K562 (cell line): ENCODE results near the gene CTSL. TPM values are rescaled to one million over a fixed set of nuclear protein-coding genes. Genes with fewer than 3 reads are reported as not detected.

Experiments used
- CHAMP1 ChIP-seq: fragments of 450-650 bp; IDR thresholded peaks from 2 replicates; pipeline ENCODE4 v1.6.1; 2016; ENCODE audit warnings: mild to moderate bottlenecking
- CHD1 ChIP-seq: fragments of 200-600 bp; sonication (generic); IDR thresholded peaks from one replicate; pipeline ENCODE4 v1.6.1; 2012; ENCODE audit warnings: mild to moderate bottlenecking, moderate library complexity, low read length, inconsistent platforms
- CREB1 ChIP-seq, 2 experiments: sonication (generic) in 1 of 2; formaldehyde crosslinking in 1 of 2; IDR thresholded peaks; 2 replicates each; pipeline versions ENCODE4 v1.6.1 to v1.8.0; 2012 to 2022; ENCODE audit warnings: inconsistent platforms in 1 of 2, mild to moderate bottlenecking in 1 of 2, missing genetic modification reagents in 1 of 2, moderate library complexity in 1 of 2
- CREB3 ChIP-seq: fragments of 450-650 bp; conservative IDR thresholded peaks from 2 replicates; pipeline ENCODE4 v1.6.1; 2016; ENCODE audit warnings: missing genetic modification characterization, low read depth, mild to moderate bottlenecking, missing compliant biosample characterization, moderate library complexity
- CTBP1 ChIP-seq: fragments of 450-650 bp; IDR thresholded peaks from 2 replicates; pipeline ENCODE4 v1.6.1; 2016; ENCODE audit warnings: borderline replicate concordance
- E2F6 ChIP-seq, 2 experiments: IDR thresholded peaks; 2 replicates each; pipeline ENCODE4 v1.6.1; 2011; ENCODE audit warnings: borderline replicate concordance in 1 of 2, control low read depth in 1 of 2, low read depth in 1 of 2, low read length in 1 of 2, mild to moderate bottlenecking in 1 of 2, mixed read lengths in 1 of 2, moderate library complexity in 1 of 2; ENCODE audit not compliant: insufficient read depth in 1 of 2, insufficient read length in 1 of 2, poor library complexity in 1 of 2, severe bottlenecking in 1 of 2; ENCODE audit errors: extremely low read depth in 1 of 2
- E4F1 ChIP-seq: fragments of 250-450 bp; sonication (Bioruptor Pico); IDR thresholded peaks from 2 replicates; pipeline ENCODE4 v1.5.0; 2021; ENCODE audit warnings: mild to moderate bottlenecking, borderline replicate concordance
- HNRNPLL ChIP-seq: fragments of 200-400 bp; formaldehyde crosslinking; IDR thresholded peaks from 2 replicates; pipeline ENCODE4 v1.6.1; 2017; ENCODE audit warnings: low read length, low read depth, mild to moderate bottlenecking; ENCODE audit not compliant: poor library complexity, severe bottlenecking
- KLF16 ChIP-seq: IDR thresholded peaks from 2 replicates; pipeline ENCODE4 v1.6.1; 2016; ENCODE audit warnings: antibody characterized with exemption
- MEIS2 ChIP-seq: fragments of 450-650 bp; IDR thresholded peaks from 2 replicates; pipeline ENCODE4 v1.6.1; 2014; ENCODE audit warnings: mild to moderate bottlenecking; ENCODE audit not compliant: partially characterized antibody
- NCOA2 ChIP-seq, 2 experiments: fragments of 450-650 bp; IDR thresholded peaks; 2 replicates each; pipeline ENCODE4 v1.6.1; 2018; ENCODE audit warnings: mild to moderate bottlenecking in 2 of 2, moderate library complexity in 1 of 2; ENCODE audit not compliant: partially characterized antibody in 2 of 2
- NFIC ChIP-seq: fragments of 450-650 bp; IDR thresholded peaks from 2 replicates; pipeline ENCODE4 v1.6.1; 2017; ENCODE audit warnings: mild to moderate bottlenecking, inconsistent platforms
- RNF2 ChIP-seq: sonication (generic); IDR thresholded peaks from 2 replicates; pipeline ENCODE4 v1.6.1; 2016
- YY1 ChIP-seq, 3 experiments: IDR thresholded peaks; 2 replicates each; pipeline ENCODE4 v1.6.1; 2011; ENCODE audit warnings: low read length in 2 of 3, mild to moderate bottlenecking in 2 of 3, moderate library complexity in 2 of 3, borderline replicate concordance in 1 of 3, control low read depth in 1 of 3, low read depth in 1 of 3; ENCODE audit not compliant: insufficient read depth in 3 of 3, insufficient replicate concordance in 2 of 3, control insufficient read depth in 1 of 3, insufficient read length in 1 of 3; ENCODE audit errors: extremely low read depth in 1 of 3
- ZFPM2 ChIP-seq: fragments of 250-450 bp; sonication (Bioruptor Pico); IDR thresholded peaks from 2 replicates; pipeline ENCODE4 v1.5.1; 2022; ENCODE audit warnings: mild to moderate bottlenecking
- ZFX ChIP-seq: sonication (generic); formaldehyde crosslinking; IDR thresholded peaks from 2 replicates; pipeline ENCODE4 v1.8.0; 2022; ENCODE audit warnings: mild to moderate bottlenecking, missing genetic modification reagents, moderate library complexity
- ZNF76 ChIP-seq: fragments of 250-450 bp; sonication (Bioruptor Pico); IDR thresholded peaks from 2 replicates; pipeline ENCODE4 v1.4.0; 2020; ENCODE audit warnings: mild to moderate bottlenecking, moderate library complexity, borderline replicate concordance
- ZNF830 ChIP-seq: fragments of 250-450 bp; sonication (Bioruptor Pico); IDR thresholded peaks from 2 replicates; pipeline ENCODE4 v1.5.0; 2021; ENCODE audit warnings: mild to moderate bottlenecking
- polyA plus RNA-seq, 8 experiments: library from polyadenylated mRNA; depleted of rRNA in 4 of 8; stranded (reverse) in 5 of 8; unstranded in 3 of 8; fragments of >200 nt; fragmentation: Nextera tagmentation in 2 of 8; fragmentation: Illumina TruSeq in 1 of 8; extraction: Ambion mirVana in 2 of 8; extraction: Trizol in 1 of 8; gene quantifications; 2 replicates each; pipeline versions ENCODE4 v1.2.1 to v1.2.3, GENCODE V29; 2011 to 2014; ENCODE audit warnings: inconsistent platforms in 1 of 8, missing spikeins in 1 of 8
- total RNA-seq, 7 experiments: library from RNA; depleted of rRNA in 6 of 7; stranded (reverse); fragments of >200 nt in 6 of 7; fragmentation: Illumina TruSeq in 2 of 7; extraction: Trizol in 2 of 7; gene quantifications; 2 replicates each; pipeline versions ENCODE4 v1.2.1 to v1.2.3, GENCODE V29; 2011 to 2021; ENCODE audit warnings: low replicate concordance in 1 of 7

Gene CTSL
- total and polyA plus RNA-seq, 9 of the 15 experiments (the other 6 are each of a cell fraction or from before 2014, with no cell fraction given): 55.9 to 165 (median 93.7) TPM

GRCh38 chr9:87725900-87726709, at the start of gene CTSL (continued):
- TF ChIP-seq E2F6 (IDR thresholded peaks at IDR 0.05; ENCODE audit: borderline replicate concordance in 1 of 2, extremely low read depth in 1 of 2, insufficient read depth in 1 of 2, insufficient read length in 1 of 2, low read depth in 1 of 2, low read length in 1 of 2, poor library complexity in 1 of 2, severe bottlenecking in 1 of 2): peak; percentile 75 to 92
- TF ChIP-seq ZNF830 (CRISPR knock-in tag): no peak
- TF ChIP-seq CREB3 (tag): 0 out of 2 replicates have a peak, but pooled peaks have one; percentile 55
- TF ChIP-seq ZFX (CRISPR knock-in tag): peak; percentile 99
- TF ChIP-seq KLF16: peak; percentile 60
- peak in 2 of 3 experiments; percentile 34 to 53 for TF ChIP-seq YY1 (IDR thresholded peaks at IDR 0.05; ENCODE audit: borderline replicate concordance in 1 of 3, control insufficient read depth in 1 of 3, extremely low read depth in 1 of 3, insufficient read depth in 3 of 3, insufficient read length in 1 of 3, insufficient replicate concordance in 2 of 3, low read depth in 1 of 3, low read length in 2 of 3)
- peak; percentile 11; the same call in 1 of the 2 replicates for TF ChIP-seq NFIC
- no peak for TF ChIP-seq ZFPM2 (CRISPR knock-in tag)
- no peak for TF ChIP-seq CHAMP1
- TF ChIP-seq RNF2: peak; percentile 34; the same call in 1 of the 2 replicates
- peak; percentile 45 for TF ChIP-seq HNRNPLL
- peak; percentile 43 for TF ChIP-seq MEIS2
- TF ChIP-seq NCOA2 (IDR thresholded peaks at IDR 0.05; ENCODE audit: partially characterized antibody in 2 of 2): no peak
- peak; percentile 76 for TF ChIP-seq CTBP1
- TF ChIP-seq ZNF76 (CRISPR knock-in tag): no peak
- TF ChIP-seq CHD1: peak; percentile 42
- TF ChIP-seq CREB1 (IDR thresholded peaks at IDR 0.05): peak; percentile 58
- TF ChIP-seq CREB1 (CRISPR knock-in tag; IDR thresholded peaks at IDR 0.05): peak; percentile 69
- peak; percentile 65; the same call in 1 of the 2 replicates for TF ChIP-seq E4F1 (CRISPR knock-in tag)
